ENCODE results near the gene PRSS57.

PRSS57 gene

DNA sequence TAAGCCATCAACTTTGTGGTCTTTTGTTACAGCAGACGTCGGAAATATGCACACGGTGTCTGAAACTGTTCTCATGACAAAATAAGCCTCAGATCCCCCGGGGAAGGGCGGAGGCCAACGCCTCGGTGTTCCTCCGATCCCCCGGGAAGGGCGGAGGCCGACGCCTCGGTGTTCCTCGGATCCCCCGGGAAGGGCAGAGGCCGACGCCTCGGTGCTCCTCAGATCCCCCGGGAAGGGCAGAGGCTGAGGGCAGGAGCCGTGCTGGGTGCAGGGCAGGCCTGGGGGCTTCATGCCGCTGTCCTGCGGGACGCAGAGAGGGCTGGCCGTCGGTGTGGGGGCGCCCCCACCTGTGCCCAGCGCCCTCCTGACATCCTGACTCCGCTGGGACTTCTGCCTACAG lies 50.9 kb downstream of the PRSS57 start:
- no peak for DNase-seq (ENCODE audit: extremely low read depth, low read depth)
- TF ChIP-seq CTCF (IDR thresholded peaks at IDR 0.05; ENCODE audit: low read depth, low read length): no peak

DNA sequence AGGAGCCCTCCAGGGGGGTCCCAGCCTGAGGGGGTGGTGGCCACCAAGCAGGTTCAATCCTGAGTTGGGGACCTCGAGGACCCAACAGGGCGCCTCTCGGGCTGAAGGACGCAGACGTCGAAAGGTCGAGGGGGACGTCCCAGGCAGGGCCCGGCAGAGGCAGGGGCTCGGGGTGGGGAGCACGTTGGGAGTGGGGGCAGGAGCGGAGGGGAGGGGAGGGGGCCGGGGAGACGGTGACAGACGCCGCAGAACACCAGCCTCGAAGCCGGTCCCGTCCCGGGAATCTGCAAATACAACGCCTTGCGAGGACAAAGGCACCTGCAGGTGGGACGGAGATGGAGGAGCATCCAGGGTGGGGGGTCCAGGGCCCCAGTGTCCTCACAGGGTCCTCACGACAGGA lies 51.5 kb downstream of the PRSS57 start:
- TF ChIP-seq CTCF (IDR thresholded peaks at IDR 0.05; ENCODE audit: low read depth, low read length): no peak
- DNase-seq (ENCODE audit: extremely low read depth, low read depth): no peak

DNA sequence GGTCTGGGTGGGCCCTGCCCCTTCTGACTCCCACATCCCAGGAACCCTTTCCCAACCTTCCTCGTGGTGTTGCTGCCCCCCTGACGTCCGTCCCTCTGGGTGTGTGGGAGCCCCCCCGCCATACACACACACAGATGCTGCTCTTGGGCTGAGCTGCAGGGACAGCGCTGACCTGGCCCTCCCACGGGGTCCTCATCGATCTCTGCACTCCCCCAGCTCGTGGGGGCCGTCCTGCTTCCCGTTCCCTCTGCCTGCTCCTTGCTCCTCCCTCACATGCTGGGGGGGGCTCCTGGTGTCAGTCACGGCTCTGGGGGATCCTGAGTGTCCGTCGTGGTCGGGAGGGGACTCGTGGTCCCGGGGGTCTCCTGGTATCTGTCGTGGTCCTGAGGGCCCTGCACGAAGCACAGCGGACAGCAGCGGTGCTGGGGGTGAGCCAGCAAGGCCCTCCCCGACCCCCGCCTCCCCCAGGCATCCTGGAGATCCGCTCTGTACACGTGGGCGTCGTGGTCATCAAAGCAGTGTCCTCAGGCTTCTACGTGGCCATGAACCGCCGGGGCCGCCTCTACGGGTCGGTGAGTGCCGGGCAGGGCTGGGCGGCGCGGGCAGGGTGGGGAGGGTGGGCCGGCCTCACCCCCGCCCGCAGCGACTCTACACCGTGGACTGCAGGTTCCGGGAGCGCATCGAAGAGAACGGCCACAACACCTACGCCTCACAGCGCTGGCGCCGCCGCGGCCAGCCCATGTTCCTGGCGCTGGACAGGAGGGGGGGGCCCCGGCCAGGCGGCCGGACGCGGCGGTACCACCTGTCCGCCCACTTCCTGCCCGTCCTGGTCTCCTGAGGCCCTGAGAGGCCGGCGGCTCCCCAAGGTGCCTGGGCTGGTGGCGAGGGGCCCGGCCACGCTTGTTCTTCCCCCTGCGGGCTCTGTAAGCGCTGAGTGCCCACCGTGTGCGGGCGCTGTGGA lies 52.2 kb downstream of the PRSS57 start:
- TF ChIP-seq CTCF (IDR thresholded peaks at IDR 0.05; ENCODE audit: low read depth, low read length): no peak
- DNase-seq (ENCODE audit: extremely low read depth, low read depth): no peak

GRCh38 chr19:641702-642101 lies 53.5 kb downstream of the PRSS57 start:
- DNase-seq (ENCODE audit: extremely low read depth, low read depth): no peak

GRCh38 chr19:640606-641189 lies 54.6 kb downstream of the PRSS57 start:
- TF ChIP-seq CTCF (IDR thresholded peaks at IDR 0.05; ENCODE audit: low read depth, low read length): no peak
- no peak for DNase-seq (ENCODE audit: extremely low read depth, low read depth)

More at GRCh38 chr19:641702-642101, 53.5 kb downstream of the PRSS57 start:
- no peak for TF ChIP-seq CTCF (IDR thresholded peaks at IDR 0.05; ENCODE audit: low read depth, low read length)

- no peak for DNase-seq (ENCODE audit: extremely low read depth, low read depth)
- TF ChIP-seq CTCF (IDR thresholded peaks at IDR 0.05; ENCODE audit: low read depth, low read length): no peak
These were observed 55.1 kb downstream of the PRSS57 start for GRCh38 chr19:640161-640558.

Measured in AG09319 (cell line).